KMS-11 (cell line): Measurements from ENCODE around the gene SLC23A2.

Source experiments
- H2AFZ ChIP-seq: fragments of 200-600 bp; sonication (generic); 2 replicates; pipeline ENCODE4 v1.6.1; 2016; ENCODE audit warnings: antibody characterized with exemption, mixed run types, low read depth
- H3K27ac ChIP-seq: fragments of 200-600 bp; sonication (generic); 2 replicates; pipeline ENCODE4 v1.6.1; 2016; ENCODE audit warnings: mild to moderate bottlenecking, mixed run types
- H3K27me3 ChIP-seq: fragments of 200-600 bp; sonication (generic); 2 replicates; pipeline ENCODE4 v1.6.1; 2017; ENCODE audit warnings: mild to moderate bottlenecking, low read depth, mixed run types, moderate library complexity; ENCODE audit not compliant: insufficient read depth
- H3K36me3 ChIP-seq: fragments of 200-600 bp; sonication (generic); 2 replicates; pipeline ENCODE4 v1.6.1; 2017; ENCODE audit warnings: mild to moderate bottlenecking, mixed run types; ENCODE audit not compliant: insufficient read depth
- H3K4me1 ChIP-seq: fragments of 200-600 bp; sonication (generic); 2 replicates; pipeline ENCODE4 v1.6.1; 2016; ENCODE audit warnings: mild to moderate bottlenecking, low read depth, mixed run types; ENCODE audit not compliant: poor library complexity, severe bottlenecking
- H3K4me2 ChIP-seq: fragments of 200-600 bp; sonication (generic); 2 replicates; pipeline ENCODE4 v1.7.0; 2016; ENCODE audit warnings: mild to moderate bottlenecking, mixed run types
- H3K4me3 ChIP-seq: fragments of 200-600 bp; sonication (generic); IDR thresholded peaks from 2 replicates; pipeline ENCODE4 v1.6.1; 2017; ENCODE audit warnings: low read depth, low read length, mixed read lengths; ENCODE audit not compliant: insufficient read depth
- H3K79me2 ChIP-seq: fragments of 200-600 bp; sonication (generic); 2 replicates; pipeline ENCODE4 v1.6.1; 2016; ENCODE audit warnings: low read depth, mixed run types; ENCODE audit not compliant: insufficient read depth
- H3K9ac ChIP-seq: fragments of 200-600 bp; sonication (generic); 2 replicates; pipeline ENCODE4 v1.6.1; 2016; ENCODE audit warnings: mild to moderate bottlenecking, mixed run types
- H4K20me1 ChIP-seq: fragments of 200-600 bp; sonication (generic); 2 replicates; pipeline ENCODE4 v1.6.1; 2016; ENCODE audit warnings: mild to moderate bottlenecking, mixed run types; ENCODE audit not compliant: insufficient read depth
- TF ChIP-seq, protein P1 (sequence below): fragments of 200-600 bp; sonication (generic); conservative IDR thresholded peaks from 2 replicates; pipeline ENCODE4 v1.6.1; 2017; ENCODE audit warnings: low read depth, mild to moderate bottlenecking, antibody characterized with exemption, low read length, moderate library complexity, mixed read lengths

SLC23A2 gene

DNA sequence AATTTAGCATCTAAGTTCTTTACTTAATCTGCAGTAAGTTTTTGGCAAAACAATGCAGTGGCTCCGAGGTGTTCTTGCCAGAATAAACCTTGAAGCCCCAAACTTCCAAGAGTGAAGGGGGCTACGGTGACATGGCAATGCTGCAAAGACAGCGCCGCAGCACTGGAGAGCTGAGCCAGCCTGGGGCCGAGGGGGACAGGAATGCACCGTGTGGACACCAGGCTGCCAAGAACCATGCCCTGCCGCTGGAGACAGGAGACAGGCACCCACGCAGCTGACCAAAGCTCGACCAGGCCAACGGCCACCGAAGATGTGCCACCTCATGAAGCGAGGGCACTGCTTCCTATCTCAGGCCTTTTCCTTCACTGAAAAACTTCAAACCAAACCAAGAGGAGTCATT lies 146.2 kb downstream of the SLC23A2 start:
- Histone ChIP-seq H2AFZ (no peak overlapping the region), H3K27ac (no peak overlapping the region), H3K27me3 (no peaks in the 10 kb centered on the region), H3K79me2 (no peaks in the 10 kb centered on the region), H3K36me3 (no peaks in the 10 kb centered on the region), H3K4me1 (no peaks in the 10 kb centered on the region), H4K20me1 (no peaks in the 10 kb centered on the region), H3K9ac (no peak overlapping the region), H3K4me3 (no peak overlapping the region), H3K4me2 (no peak overlapping the region)
- TF ChIP-seq, protein P1, sequence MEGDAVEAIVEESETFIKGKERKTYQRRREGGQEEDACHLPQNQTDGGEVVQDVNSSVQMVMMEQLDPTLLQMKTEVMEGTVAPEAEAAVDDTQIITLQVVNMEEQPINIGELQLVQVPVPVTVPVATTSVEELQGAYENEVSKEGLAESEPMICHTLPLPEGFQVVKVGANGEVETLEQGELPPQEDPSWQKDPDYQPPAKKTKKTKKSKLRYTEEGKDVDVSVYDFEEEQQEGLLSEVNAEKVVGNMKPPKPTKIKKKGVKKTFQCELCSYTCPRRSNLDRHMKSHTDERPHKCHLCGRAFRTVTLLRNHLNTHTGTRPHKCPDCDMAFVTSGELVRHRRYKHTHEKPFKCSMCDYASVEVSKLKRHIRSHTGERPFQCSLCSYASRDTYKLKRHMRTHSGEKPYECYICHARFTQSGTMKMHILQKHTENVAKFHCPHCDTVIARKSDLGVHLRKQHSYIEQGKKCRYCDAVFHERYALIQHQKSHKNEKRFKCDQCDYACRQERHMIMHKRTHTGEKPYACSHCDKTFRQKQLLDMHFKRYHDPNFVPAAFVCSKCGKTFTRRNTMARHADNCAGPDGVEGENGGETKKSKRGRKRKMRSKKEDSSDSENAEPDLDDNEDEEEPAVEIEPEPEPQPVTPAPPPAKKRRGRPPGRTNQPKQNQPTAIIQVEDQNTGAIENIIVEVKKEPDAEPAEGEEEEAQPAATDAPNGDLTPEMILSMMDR: no peak

DNA sequence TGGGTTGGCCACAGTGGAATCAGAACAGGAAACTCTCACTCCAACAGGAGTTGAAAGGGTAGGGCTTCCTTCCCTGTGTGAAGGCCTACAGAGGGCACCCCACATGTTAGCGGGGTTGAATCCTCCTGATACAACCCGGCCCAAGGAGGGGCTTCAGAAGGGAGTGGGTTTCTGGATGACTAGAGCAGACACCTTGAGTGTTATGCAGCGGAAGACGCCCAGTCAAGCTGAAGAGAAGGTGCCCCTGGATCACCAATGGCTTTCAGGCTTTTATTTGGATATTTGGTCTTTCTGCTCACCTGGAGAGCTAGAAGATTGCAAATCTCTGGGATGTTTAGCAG lies 146.8 kb downstream of the SLC23A2 start:
- no peak overlapping the region for H3K27ac ChIP-seq

DNA sequence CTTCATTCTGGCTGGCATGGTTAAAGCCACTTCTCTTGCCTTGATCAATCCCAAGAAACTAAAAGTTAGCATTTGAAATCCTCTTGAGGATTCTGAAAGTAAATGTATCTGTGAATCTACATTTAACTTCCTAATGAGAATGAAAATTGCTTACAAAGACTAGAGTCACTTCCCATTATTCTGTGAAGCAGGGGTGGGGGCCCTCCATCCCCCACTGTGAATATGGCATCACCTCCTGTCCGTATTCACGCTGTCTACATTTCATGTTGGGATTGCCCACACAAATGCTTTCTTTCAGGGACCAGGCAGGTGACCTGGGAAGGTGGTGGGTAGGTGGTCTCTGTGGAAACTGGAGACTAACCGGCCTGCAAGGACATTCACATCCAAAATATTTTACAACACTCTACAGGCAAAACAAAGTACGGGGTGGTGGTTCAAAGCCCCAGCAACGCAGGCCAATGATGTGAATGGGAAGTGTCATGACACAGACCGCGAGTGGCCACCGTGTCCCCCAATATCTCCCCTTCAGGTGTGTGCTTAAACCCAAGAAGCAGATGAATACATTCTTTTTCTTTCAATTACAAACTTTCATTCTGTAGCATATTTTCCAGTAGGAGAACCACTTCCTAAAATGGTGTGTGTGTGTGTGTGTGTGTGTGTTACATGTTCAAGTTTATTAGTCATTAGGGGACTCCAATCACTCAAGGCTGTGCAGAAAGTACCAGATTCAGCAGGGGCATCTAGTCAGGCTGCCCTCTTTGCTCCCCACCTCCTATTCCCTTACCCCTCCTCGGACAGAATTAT lies 147.4 kb downstream of the SLC23A2 start:
- no peak overlapping the region for H3K27ac ChIP-seq
- no peaks in the 10 kb centered on the region for H3K27me3 ChIP-seq
- H3K4me2 ChIP-seq: no peak overlapping the region
- TF ChIP-seq, protein P1: no peak
- no peaks in the 10 kb centered on the region for H3K79me2 ChIP-seq
- H3K36me3 ChIP-seq: no peaks in the 10 kb centered on the region
- no peaks in the 10 kb centered on the region for H4K20me1 ChIP-seq
- H3K4me3 ChIP-seq: no peak overlapping the region
- no peak overlapping the region for H2AFZ ChIP-seq
- no peak overlapping the region for H3K9ac ChIP-seq
- no peaks in the 10 kb centered on the region for H3K4me1 ChIP-seq

More for the DNA sequence above, 146.8 kb downstream of the SLC23A2 start:
- TF ChIP-seq, protein P1: no peak
- no peaks in the 10 kb centered on the region for H3K36me3 ChIP-seq
- no peaks in the 10 kb centered on the region for H4K20me1 ChIP-seq
- no peak overlapping the region for H3K9ac ChIP-seq
- H3K4me1 ChIP-seq: no peaks in the 10 kb centered on the region
- H2AFZ ChIP-seq: no peak overlapping the region
- H3K27me3 ChIP-seq: no peaks in the 10 kb centered on the region
- H3K4me2 ChIP-seq: no peak overlapping the region
- no peak overlapping the region for H3K4me3 ChIP-seq
- no peaks in the 10 kb centered on the region for H3K79me2 ChIP-seq

DNA sequence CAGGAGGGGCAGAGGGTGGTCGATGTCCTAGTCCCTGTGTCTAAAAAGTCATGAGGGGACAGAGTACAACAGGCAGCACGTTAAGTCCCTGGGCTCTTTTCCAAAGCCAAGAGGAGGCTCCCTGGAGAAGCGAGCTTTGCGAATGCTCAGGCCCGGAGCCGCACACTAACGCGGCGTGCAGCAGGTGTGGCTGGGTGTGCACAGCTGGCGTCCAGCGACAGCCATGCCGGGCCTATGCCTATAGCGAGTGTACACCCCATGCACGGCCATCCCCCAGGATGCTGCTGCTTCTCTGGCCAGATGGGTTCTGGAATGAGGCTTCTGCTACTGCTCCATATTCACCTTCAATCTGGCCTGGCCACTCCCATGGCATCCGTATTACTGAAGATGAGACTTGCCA lies 148.3 kb downstream of the SLC23A2 start:
- H3K4me2 ChIP-seq: no peak overlapping the region
- no peak overlapping the region for H3K4me3 ChIP-seq
- TF ChIP-seq, protein P1: no peak
- no peaks in the 10 kb centered on the region for H3K36me3 ChIP-seq
- no peaks in the 10 kb centered on the region for H3K4me1 ChIP-seq
- H2AFZ ChIP-seq: no peak overlapping the region
- no peak overlapping the region for H3K27ac ChIP-seq
- H3K79me2 ChIP-seq: no peaks in the 10 kb centered on the region
- no peaks in the 10 kb centered on the region for H3K27me3 ChIP-seq
- H3K9ac ChIP-seq: no peak overlapping the region
- no peaks in the 10 kb centered on the region for H4K20me1 ChIP-seq
